Choroid plexus epithelial cell (primary cell): ENCODE data around the gene TXLNG.
A peak's percentile ranks its signal among the peaks of the same experiment; 100 is the strongest.

ENCODE experiments used
- DNase-seq: peaks from one replicate; pipeline ENCODE4 v3.0.0-alpha.2; 2010; ENCODE audit warnings: low read depth
- H3K4me3 ChIP-seq: 2 replicates; pipeline ENCODE4 v1.5.1; 2011; ENCODE audit warnings: low read depth, mild to moderate bottlenecking, control low read depth, low read length, moderate library complexity
- CTCF ChIP-seq: conservative IDR thresholded peaks from 2 replicates; pipeline ENCODE4 v1.5.1; 2011; ENCODE audit warnings: low read depth, mild to moderate bottlenecking, control low read depth, inconsistent platforms, low read length, moderate library complexity

Gene TXLNG

GRCh38 chrX:16870862-16871815 lies 84.9 kb downstream of the TXLNG start:
- no peak for DNase-seq
- TF ChIP-seq CTCF = no peak
- peak overlapping the region; percentile 56 for H3K4me3 ChIP-seq

GRCh38 chrX:16873106-16873505 lies 86.8 kb downstream of the TXLNG start:
- H3K4me3 ChIP-seq = no peak overlapping the region
- DNase-seq = no peak
- TF ChIP-seq CTCF = no peak

GRCh38 chrX:16874458-16875095 lies 88.3 kb downstream of the TXLNG start:
- H3K4me3 ChIP-seq = no peak overlapping the region
- DNase-seq = no peak
- TF ChIP-seq CTCF = no peak

- no peak for TF ChIP-seq CTCF
- no peak for DNase-seq
- H3K4me3 ChIP-seq = no peak overlapping the region
Measured at GRCh38 chrX:16876696-16877095, 90.4 kb downstream of the TXLNG start.

GRCh38 chrX:16882169-16882568 lies 95.9 kb downstream of the TXLNG start:
- no peak overlapping the region for H3K4me3 ChIP-seq
- peak; percentile 33 for DNase-seq
- TF ChIP-seq CTCF = no peak

- peak; percentile 75 for DNase-seq
- peak overlapping the region; percentile 57 for H3K4me3 ChIP-seq
- peak; percentile 72 for TF ChIP-seq CTCF
Measured at GRCh38 chrX:16882702-16883486, 96.6 kb downstream of the TXLNG start.
